Liver (tissue), 3 donors: Measurements from ENCODE around the gene SYNPR.

ENCODE experiments used
- EGR1 ChIP-seq, 2 donors: IDR thresholded peaks; 2 replicates each; pipeline ENCODE4 v1.6.1; 2016 to 2018; ENCODE audit warnings: antibody characterized with exemption in 2 of 2, low read depth in 2 of 2
- JUND ChIP-seq, 2 donors: IDR thresholded peaks; 2 replicates each; pipeline ENCODE4 v1.6.1; 2016; ENCODE audit warnings: antibody characterized with exemption in 2 of 2
- RAD21 ChIP-seq, 2 donors: IDR thresholded peaks; 2 replicates each; pipeline ENCODE4 v1.6.1; 2016; ENCODE audit warnings: antibody characterized with exemption in 2 of 2, mild to moderate bottlenecking in 2 of 2
- SP1 ChIP-seq: IDR thresholded peaks from 2 replicates; pipeline ENCODE4 v1.6.1; 2018; ENCODE audit warnings: antibody characterized with exemption, mild to moderate bottlenecking
- YY1 ChIP-seq: IDR thresholded peaks from 2 replicates; pipeline ENCODE4 v1.6.1; 2016; ENCODE audit warnings: antibody characterized with exemption, mild to moderate bottlenecking
- TF ChIP-seq, protein P1 (sequence below): fragments of 150-350 bp; IDR thresholded peaks from 2 replicates; pipeline ENCODE4 v1.5.1; 2017; ENCODE audit warnings: improper control_type of control experiment, low read depth, low read length; ENCODE audit not compliant: missing input control
- TF ChIP-seq, protein P2 (sequence below): IDR thresholded peaks from 2 replicates; pipeline ENCODE4 v1.6.1; 2016; ENCODE audit warnings: antibody characterized with exemption
- donor health status: healthy.
- donor health status: healthy.

DNA sequence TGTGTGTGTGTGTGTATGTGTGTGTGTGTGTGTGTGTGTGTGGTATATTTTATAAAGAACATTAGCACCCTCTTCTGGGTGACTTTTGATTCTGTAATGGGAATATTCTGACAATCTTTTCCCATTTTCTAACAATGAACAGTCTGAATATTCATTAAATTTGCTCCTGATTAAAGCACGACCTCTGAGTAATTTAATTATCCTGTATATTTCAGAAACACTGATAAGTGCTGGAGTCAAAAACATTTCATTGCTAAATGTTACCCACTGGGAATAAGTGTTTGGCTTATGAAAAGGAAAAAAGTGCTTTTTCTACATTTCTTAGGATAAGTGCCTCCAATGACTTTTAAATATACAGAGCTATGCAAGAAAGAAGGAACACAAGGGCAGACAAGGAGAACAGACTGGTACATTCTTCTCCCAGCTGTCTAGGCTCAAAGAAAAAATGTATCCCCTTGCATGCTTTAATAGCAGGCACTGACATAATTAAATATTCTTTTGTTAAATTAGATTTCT, 32.3 kb upstream of the SYNPR start:
- TF ChIP-seq, protein P1, sequence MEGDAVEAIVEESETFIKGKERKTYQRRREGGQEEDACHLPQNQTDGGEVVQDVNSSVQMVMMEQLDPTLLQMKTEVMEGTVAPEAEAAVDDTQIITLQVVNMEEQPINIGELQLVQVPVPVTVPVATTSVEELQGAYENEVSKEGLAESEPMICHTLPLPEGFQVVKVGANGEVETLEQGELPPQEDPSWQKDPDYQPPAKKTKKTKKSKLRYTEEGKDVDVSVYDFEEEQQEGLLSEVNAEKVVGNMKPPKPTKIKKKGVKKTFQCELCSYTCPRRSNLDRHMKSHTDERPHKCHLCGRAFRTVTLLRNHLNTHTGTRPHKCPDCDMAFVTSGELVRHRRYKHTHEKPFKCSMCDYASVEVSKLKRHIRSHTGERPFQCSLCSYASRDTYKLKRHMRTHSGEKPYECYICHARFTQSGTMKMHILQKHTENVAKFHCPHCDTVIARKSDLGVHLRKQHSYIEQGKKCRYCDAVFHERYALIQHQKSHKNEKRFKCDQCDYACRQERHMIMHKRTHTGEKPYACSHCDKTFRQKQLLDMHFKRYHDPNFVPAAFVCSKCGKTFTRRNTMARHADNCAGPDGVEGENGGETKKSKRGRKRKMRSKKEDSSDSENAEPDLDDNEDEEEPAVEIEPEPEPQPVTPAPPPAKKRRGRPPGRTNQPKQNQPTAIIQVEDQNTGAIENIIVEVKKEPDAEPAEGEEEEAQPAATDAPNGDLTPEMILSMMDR = no peak
- TF ChIP-seq JUND (IDR thresholded peaks at IDR 0.05) (no peak), YY1 (no peak), EGR1 (IDR thresholded peaks at IDR 0.05; ENCODE audit: low read depth in 2 of 2) (no peak), SP1 (no peak), RAD21 (IDR thresholded peaks at IDR 0.05) (no peak)
- TF ChIP-seq, protein P2, sequence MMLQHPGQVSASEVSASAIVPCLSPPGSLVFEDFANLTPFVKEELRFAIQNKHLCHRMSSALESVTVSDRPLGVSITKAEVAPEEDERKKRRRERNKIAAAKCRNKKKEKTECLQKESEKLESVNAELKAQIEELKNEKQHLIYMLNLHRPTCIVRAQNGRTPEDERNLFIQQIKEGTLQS = no peak
